ENCODE data around the gene KLRD1. TPM values are rescaled to one million over a fixed set of nuclear protein-coding genes. Genes with fewer than 3 reads are reported as not detected.

KLRD1 gene
- polyA plus RNA-seq: 1 to 10 TPM in 1 of 3 donors, under 1 TPM in 2; 0.16 to 1.3 (median 0.42) TPM

GRCh38 chr12:10307630-10308029, at the start of gene KLRD1:
TSS of gene KLRD1 (plus strand) at chr12:10307870. CDS start at chr12:10308078, 208 bp downstream.
- H3K27ac ChIP-seq (ENCODE audit: low read depth, low read length): no peak within 1 kb of the TSS
- WGBS, 3 donors: 77 to 95% (median 84%) methylated on average over 1 of the region's 1 CpG

GRCh38 chr12:10260927-10261326, 46.7 kb upstream of the KLRD1 start:
- whole genome bisulfite sequencing, 3 donors: 0 to 41% (median 2%) methylated on average over 1 of the region's 1 CpG
- no peak overlapping the region for H3K27ac ChIP-seq (ENCODE audit: low read depth, low read length)

- 44 to 77% (median 69%) methylated on average over 5 of the region's 5 CpGs for WGBS, 3 donors
- H3K27ac ChIP-seq (ENCODE audit: low read depth, low read length): no peak overlapping the region
Measured at GRCh38 chr12:10268037-10268436, 39.6 kb upstream of the KLRD1 start.

- 86 to 94% (median 93%) methylated on average over 2 of the region's 2 CpGs for WGBS, 3 donors
- no peak overlapping the region for H3K27ac ChIP-seq (ENCODE audit: low read depth, low read length)
Measured at GRCh38 chr12:10272467-10272866, 35.2 kb upstream of the KLRD1 start.

- 83 to 87% (median 86%) methylated on average over 1 of the region's 1 CpG for WGBS, 3 donors
- H3K27ac ChIP-seq (ENCODE audit: low read depth, low read length): no peak overlapping the region
Measured at GRCh38 chr12:10276774-10277173, 30.9 kb upstream of the KLRD1 start.

- WGBS, 3 donors: 84 to 93% (median 91%) methylated on average over 2 of the region's 2 CpGs
- no peak overlapping the region for H3K27ac ChIP-seq (ENCODE audit: low read depth, low read length)
Measured at GRCh38 chr12:10278104-10278503, 29.6 kb upstream of the KLRD1 start.

- H3K27ac ChIP-seq (ENCODE audit: low read depth, low read length): no peak overlapping the region
- WGBS, 3 donors: 83 to 97% (median 90%) methylated on average over 3 of the region's 3 CpGs
Measured at GRCh38 chr12:10279937-10280336, 27.7 kb upstream of the KLRD1 start.

GRCh38 chr12:10283027-10283426, 24.6 kb upstream of the KLRD1 start:
- WGBS, 3 donors: 44 to 48% (median 45%) methylated on average over 4 of the region's 4 CpGs

GRCh38 chr12:10285919-10286318, 21.8 kb upstream of the KLRD1 start:
- 67 to 74% (median 70%) methylated on average over 6 of the region's 6 CpGs for WGBS, 3 donors

More at GRCh38 chr12:10283027-10283426, 24.6 kb upstream of the KLRD1 start:
- no peak overlapping the region for H3K27ac ChIP-seq (ENCODE audit: low read depth, low read length)

GRCh38 chr12:10289005-10289754, 18.5 kb upstream of the KLRD1 start:
- no peak overlapping the region for H3K27ac ChIP-seq (ENCODE audit: low read depth, low read length)
- WGBS, 3 donors: 82 to 88% (median 85%) methylated on average over 6 of the region's 6 CpGs

More at GRCh38 chr12:10285919-10286318, 21.8 kb upstream of the KLRD1 start:
- no peak overlapping the region for H3K27ac ChIP-seq (ENCODE audit: low read depth, low read length)

GRCh38 chr12:10291030-10291429, 16.6 kb upstream of the KLRD1 start:
- H3K27ac ChIP-seq (ENCODE audit: low read depth, low read length): no peak overlapping the region

- WGBS, 3 donors: 86 to 92% (median 90%) methylated on average over 4 of the region's 4 CpGs
- no peak overlapping the region for H3K27ac ChIP-seq (ENCODE audit: low read depth, low read length)
Measured at GRCh38 chr12:10293151-10293550, 14.5 kb upstream of the KLRD1 start.

- no peak overlapping the region for H3K27ac ChIP-seq (ENCODE audit: low read depth, low read length)
- 68 to 85% (median 72%) methylated on average over 3 of the region's 3 CpGs for WGBS, 3 donors
Measured at GRCh38 chr12:10293570-10294227, 14.0 kb upstream of the KLRD1 start.

- 66 to 86% (median 73%) methylated on average over 1 of the region's 1 CpG for WGBS, 3 donors
- H3K27ac ChIP-seq (ENCODE audit: low read depth, low read length): no peak overlapping the region
Measured at GRCh38 chr12:10301103-10301502, 6.6 kb upstream of the KLRD1 start.

- 75 to 88% (median 83%) methylated on average over 3 of the region's 3 CpGs for WGBS, 3 donors
Measured at GRCh38 chr12:10304161-10304574, 3.5 kb upstream of the KLRD1 start.

GRCh38 chr12:10305411-10305810, 2.3 kb upstream of the KLRD1 start:
- 85 to 88% (median 88%) methylated on average over 5 of the region's 5 CpGs for WGBS, 3 donors
- no peak overlapping the region for H3K27ac ChIP-seq (ENCODE audit: low read depth, low read length)

More at GRCh38 chr12:10304161-10304574, 3.5 kb upstream of the KLRD1 start:
- H3K27ac ChIP-seq (ENCODE audit: low read depth, low read length): no peak overlapping the region

GRCh38 chr12:10310926-10311720, 3.5 kb downstream of the KLRD1 start:
- WGBS, 3 donors: 46 to 57% (median 51%) methylated on average over 4 of the region's 4 CpGs
- H3K27ac ChIP-seq (ENCODE audit: low read depth, low read length): no peak overlapping the region

GRCh38 chr12:10319388-10319787, 11.7 kb downstream of the KLRD1 start:
- H3K27ac ChIP-seq (ENCODE audit: low read depth, low read length): no peak overlapping the region
- 96 to 98% (median 97%) methylated on average over 2 of the region's 2 CpGs for WGBS, 3 donors

GRCh38 chr12:10320643-10321042, 13.0 kb downstream of the KLRD1 start:
- 76 to 95% (median 92%) methylated on average over 1 of the region's 1 CpG for WGBS, 3 donors
- no peak overlapping the region for H3K27ac ChIP-seq (ENCODE audit: low read depth, low read length)
